GM12878 (cell line): ENCODE data around the gene KCNH4.

Experiments used
- BCL3 ChIP-seq: IDR thresholded peaks from 2 replicates; pipeline ENCODE4 v1.6.1; 2011; ENCODE audit warnings: borderline replicate concordance, low read depth, mild to moderate bottlenecking, moderate library complexity, low read length; ENCODE audit not compliant: insufficient read depth, poor library complexity, severe bottlenecking
- CTCF ChIP-seq, 3 experiments: IDR thresholded peaks in 2 of 3; conservative IDR thresholded peaks in 1 of 3; 2 replicates each; pipeline ENCODE4 v1.5.1; 2011; ENCODE audit warnings: low read depth in 3 of 3, low read length in 3 of 3, mild to moderate bottlenecking in 3 of 3, control low read depth in 2 of 3, moderate library complexity in 2 of 3, inconsistent platforms in 1 of 3, mixed read lengths in 1 of 3; ENCODE audit not compliant: control insufficient read depth in 2 of 3, insufficient read depth in 1 of 3; ENCODE audit errors: extremely low read depth in 1 of 3
- EGR1 ChIP-seq, 2 experiments: IDR thresholded peaks; 1 replicate in 1 of 2; 2 replicates in 1 of 2; pipeline ENCODE4 v1.6.1; 2011 to 2012; ENCODE audit warnings: low read depth in 2 of 2, low read length in 2 of 2, borderline replicate concordance in 1 of 2, mild to moderate bottlenecking in 1 of 2, moderate library complexity in 1 of 2
- NRF1 ChIP-seq: conservative IDR thresholded peaks from 2 replicates; pipeline ENCODE4 v1.6.1; 2011; ENCODE audit warnings: mild to moderate bottlenecking, low read depth, low read length, improper control_type of control experiment
- POLR2A ChIP-seq: IDR thresholded peaks from 2 replicates; pipeline ENCODE4 v1.6.1; 2011; ENCODE audit warnings: low read depth, mild to moderate bottlenecking, low read length
- RCOR1 ChIP-seq: conservative IDR thresholded peaks from 2 replicates; pipeline ENCODE4 v1.6.1; 2012; ENCODE audit warnings: low read depth, low read length, improper control_type of control experiment
- RFX5 ChIP-seq: IDR thresholded peaks from 2 replicates; pipeline ENCODE4 v1.6.1; 2011; ENCODE audit warnings: low read depth, low read length, improper control_type of control experiment
- TAF1 ChIP-seq: IDR thresholded peaks from 2 replicates; pipeline ENCODE4 v1.6.1; 2011; ENCODE audit warnings: mild to moderate bottlenecking, low read depth, low read length, borderline replicate concordance
- TBL1XR1 ChIP-seq: IDR thresholded peaks from 2 replicates; pipeline ENCODE4 v1.6.1; 2012; ENCODE audit warnings: low read depth, low read length, improper control_type of control experiment
- USF2 ChIP-seq: IDR thresholded peaks from 2 replicates; pipeline ENCODE4 v1.6.1; 2011; ENCODE audit warnings: low read depth, low read length, improper control_type of control experiment, borderline replicate concordance
- ZNF24 ChIP-seq: fragments of 450-650 bp; IDR thresholded peaks from 2 replicates; pipeline ENCODE4 v1.6.1; 2017; ENCODE audit warnings: antibody characterized with exemption, mild to moderate bottlenecking

GRCh38 chr17:42225646-42226045 lies 44.7 kb upstream of the KCNH4 start:
- TF ChIP-seq RFX5 (no peak), BCL3 (no peak), CTCF (IDR thresholded peaks at IDR 0.05 in 2 of 3, conservative IDR thresholded peaks at IDR 0.05 in 1 of 3; ENCODE audit: control insufficient read depth in 2 of 3, extremely low read depth in 1 of 3, insufficient read depth in 1 of 3, low read depth in 3 of 3, low read length in 3 of 3) (no peak), TBL1XR1 (no peak), TAF1 (no peak), POLR2A (no peak), EGR1 (IDR thresholded peaks at IDR 0.05; ENCODE audit: borderline replicate concordance in 1 of 2, low read depth in 2 of 2, low read length in 2 of 2) (no peak), RCOR1 (no peak), USF2 (no peak), ZNF24 (no peak), NRF1 (no peak)
